ENCODE results near the gene GPATCH2. TPM values are rescaled to one million over a fixed set of nuclear protein-coding genes. Genes with fewer than 3 reads are reported as not detected.
"Not testable (repeated sequence)": the region's sequence is repeated elsewhere in the genome, so short reads cannot be mapped to it uniquely, and the experiment has no call there.

The GPATCH2 gene
- polyA plus RNA-seq, 1 donor from 2014 or later = 12.3 TPM

DNA sequence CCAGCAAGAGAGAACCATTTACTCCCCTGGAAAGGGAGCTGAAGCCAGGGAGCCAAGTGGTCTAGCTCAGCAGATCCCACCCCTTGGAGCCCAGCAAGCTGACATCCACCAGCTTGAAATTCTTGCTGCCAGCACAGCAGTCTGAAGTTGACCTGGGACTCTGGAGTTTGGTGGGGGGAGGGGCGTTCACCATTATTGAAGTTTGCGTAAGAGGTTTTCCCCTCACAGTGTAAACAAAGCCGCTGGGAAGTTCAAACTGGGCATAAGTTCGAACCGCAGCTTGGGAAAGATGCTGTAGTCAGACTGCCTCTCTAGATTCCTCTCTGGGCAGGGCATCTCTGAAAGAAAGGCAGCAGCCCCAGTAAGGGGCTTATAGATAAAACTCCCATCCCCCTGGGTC, 251.1 kb downstream of the GPATCH2 start:
- H2AFZ ChIP-seq (ENCODE audit: low read depth, low read length); H3K36me3 ChIP-seq (ENCODE audit: insufficient read depth, low read length); H3K27me3 ChIP-seq (ENCODE audit: insufficient read depth, low read depth, low read length); H3K9me2 ChIP-seq (ENCODE audit: insufficient read depth, low read length); H3F3A ChIP-seq (ENCODE audit: insufficient read depth, low read length, poor library complexity, severe bottlenecking); H3K4me2 ChIP-seq (ENCODE audit: low read length); H4K20me1 ChIP-seq (ENCODE audit: insufficient read depth); H3K79me2 ChIP-seq (replicated peaks; ENCODE audit: insufficient read depth, low read length); H3K9me3 ChIP-seq (ENCODE audit: low read length); H3K27ac ChIP-seq (ENCODE audit: low read length); H3K9ac ChIP-seq (ENCODE audit: low read length); H3K4me3 ChIP-seq (ENCODE audit: low read length): not testable (repeated sequence)

DNA sequence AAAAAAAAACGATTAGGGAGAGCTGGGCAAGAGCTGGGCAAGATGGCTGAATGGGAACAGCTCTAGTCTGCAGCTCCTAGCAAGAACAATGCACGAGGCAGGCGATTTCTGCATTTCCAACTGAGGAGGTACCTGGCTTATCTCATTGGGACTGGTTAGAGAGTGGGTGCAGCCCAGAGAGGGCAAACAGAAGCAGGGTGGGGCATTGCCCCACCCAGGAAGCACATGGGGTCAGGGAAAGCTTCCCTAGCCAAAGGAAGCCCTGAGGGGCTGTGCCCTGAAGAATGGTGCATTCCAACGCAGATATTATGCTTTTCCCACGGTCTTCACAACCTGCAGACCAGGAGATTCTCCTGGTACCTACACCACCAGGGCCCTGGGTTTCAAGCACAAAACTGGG, 251.6 kb downstream of the GPATCH2 start:
- Histone ChIP-seq H3K27ac (ENCODE audit: low read length) (no peak overlapping the region), H3K36me3 (ENCODE audit: insufficient read depth, low read length) (no peaks in the 10 kb centered on the region), H3K79me2 (replicated peaks; ENCODE audit: insufficient read depth, low read length) (no peaks in the 10 kb centered on the region), H3K27me3 (ENCODE audit: insufficient read depth, low read depth, low read length) (no peaks in the 10 kb centered on the region), H3F3A (ENCODE audit: insufficient read depth, low read length, poor library complexity, severe bottlenecking) (no peaks in the 10 kb centered on the region), H2AFZ (ENCODE audit: low read depth, low read length) (no peak overlapping the region), H3K9me3 (ENCODE audit: low read length) (peaks cover 8% of the 10 kb centered on the region), H3K9ac (ENCODE audit: low read length) (no peak overlapping the region), H3K4me2 (ENCODE audit: low read length) (no peak overlapping the region), H4K20me1 (ENCODE audit: insufficient read depth) (no peaks in the 10 kb centered on the region), H3K9me2 (ENCODE audit: insufficient read depth, low read length) (no peaks in the 10 kb centered on the region), H3K4me3 (ENCODE audit: low read length) (no peak overlapping the region)
- TF ChIP-seq POLR2AphosphoS5 (IDR thresholded peaks at IDR 0.05) = no peak
- TF ChIP-seq RAD21 (conservative IDR thresholded peaks at IDR 0.05) = no peak
- TF ChIP-seq SMC3 (conservative IDR thresholded peaks at IDR 0.05; ENCODE audit: poor library complexity) = no peak
- TF ChIP-seq EZH2 (IDR thresholded peaks at IDR 0.05; ENCODE audit: borderline replicate concordance, insufficient read depth, low read length, poor library complexity, severe bottlenecking) = no peak
- no peak for TF ChIP-seq TAF1 (IDR thresholded peaks at IDR 0.05; ENCODE audit: low read depth)
- TF ChIP-seq MXI1 (conservative IDR thresholded peaks at IDR 0.05; ENCODE audit: poor library complexity, severe bottlenecking) = no peak
- TF ChIP-seq, protein P1, sequence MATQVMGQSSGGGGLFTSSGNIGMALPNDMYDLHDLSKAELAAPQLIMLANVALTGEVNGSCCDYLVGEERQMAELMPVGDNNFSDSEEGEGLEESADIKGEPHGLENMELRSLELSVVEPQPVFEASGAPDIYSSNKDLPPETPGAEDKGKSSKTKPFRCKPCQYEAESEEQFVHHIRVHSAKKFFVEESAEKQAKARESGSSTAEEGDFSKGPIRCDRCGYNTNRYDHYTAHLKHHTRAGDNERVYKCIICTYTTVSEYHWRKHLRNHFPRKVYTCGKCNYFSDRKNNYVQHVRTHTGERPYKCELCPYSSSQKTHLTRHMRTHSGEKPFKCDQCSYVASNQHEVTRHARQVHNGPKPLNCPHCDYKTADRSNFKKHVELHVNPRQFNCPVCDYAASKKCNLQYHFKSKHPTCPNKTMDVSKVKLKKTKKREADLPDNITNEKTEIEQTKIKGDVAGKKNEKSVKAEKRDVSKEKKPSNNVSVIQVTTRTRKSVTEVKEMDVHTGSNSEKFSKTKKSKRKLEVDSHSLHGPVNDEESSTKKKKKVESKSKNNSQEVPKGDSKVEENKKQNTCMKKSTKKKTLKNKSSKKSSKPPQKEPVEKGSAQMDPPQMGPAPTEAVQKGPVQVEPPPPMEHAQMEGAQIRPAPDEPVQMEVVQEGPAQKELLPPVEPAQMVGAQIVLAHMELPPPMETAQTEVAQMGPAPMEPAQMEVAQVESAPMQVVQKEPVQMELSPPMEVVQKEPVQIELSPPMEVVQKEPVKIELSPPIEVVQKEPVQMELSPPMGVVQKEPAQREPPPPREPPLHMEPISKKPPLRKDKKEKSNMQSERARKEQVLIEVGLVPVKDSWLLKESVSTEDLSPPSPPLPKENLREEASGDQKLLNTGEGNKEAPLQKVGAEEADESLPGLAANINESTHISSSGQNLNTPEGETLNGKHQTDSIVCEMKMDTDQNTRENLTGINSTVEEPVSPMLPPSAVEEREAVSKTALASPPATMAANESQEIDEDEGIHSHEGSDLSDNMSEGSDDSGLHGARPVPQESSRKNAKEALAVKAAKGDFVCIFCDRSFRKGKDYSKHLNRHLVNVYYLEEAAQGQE (IDR thresholded peaks at IDR 0.05; ENCODE audit: borderline replicate concordance) = no peak
- no peak for TF ChIP-seq EP300 (conservative IDR thresholded peaks at IDR 0.05; ENCODE audit: poor library complexity, severe bottlenecking)
- TF ChIP-seq, protein P2, sequence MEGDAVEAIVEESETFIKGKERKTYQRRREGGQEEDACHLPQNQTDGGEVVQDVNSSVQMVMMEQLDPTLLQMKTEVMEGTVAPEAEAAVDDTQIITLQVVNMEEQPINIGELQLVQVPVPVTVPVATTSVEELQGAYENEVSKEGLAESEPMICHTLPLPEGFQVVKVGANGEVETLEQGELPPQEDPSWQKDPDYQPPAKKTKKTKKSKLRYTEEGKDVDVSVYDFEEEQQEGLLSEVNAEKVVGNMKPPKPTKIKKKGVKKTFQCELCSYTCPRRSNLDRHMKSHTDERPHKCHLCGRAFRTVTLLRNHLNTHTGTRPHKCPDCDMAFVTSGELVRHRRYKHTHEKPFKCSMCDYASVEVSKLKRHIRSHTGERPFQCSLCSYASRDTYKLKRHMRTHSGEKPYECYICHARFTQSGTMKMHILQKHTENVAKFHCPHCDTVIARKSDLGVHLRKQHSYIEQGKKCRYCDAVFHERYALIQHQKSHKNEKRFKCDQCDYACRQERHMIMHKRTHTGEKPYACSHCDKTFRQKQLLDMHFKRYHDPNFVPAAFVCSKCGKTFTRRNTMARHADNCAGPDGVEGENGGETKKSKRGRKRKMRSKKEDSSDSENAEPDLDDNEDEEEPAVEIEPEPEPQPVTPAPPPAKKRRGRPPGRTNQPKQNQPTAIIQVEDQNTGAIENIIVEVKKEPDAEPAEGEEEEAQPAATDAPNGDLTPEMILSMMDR (IDR thresholded peaks at IDR 0.05; ENCODE audit: poor library complexity, severe bottlenecking) = no peak

Other genes with a start within 250 kb of the GPATCH2 start
- gene SPATA17, start 254 bp upstream of the GPATCH2 start, polyA plus RNA-seq = 3.1 and 6.0 TPM in 2 replicates